ENCODE measurements around the gene MRPS11. TPM values are rescaled to one million over a fixed set of nuclear protein-coding genes. Genes with fewer than 3 reads are reported as not detected.

The MRPS11 gene
- total and polyA plus RNA-seq, 2 of the 8 experiments (the other 6 are each of a cell fraction or from before 2014, with no cell fraction given), result 41.4 to 59.2 TPM

- no peak for TF ChIP-seq PHF8 (conservative IDR thresholded peaks at IDR 0.05; ENCODE audit: low read depth, low read length)
- peak; percentile 73 for TF ChIP-seq YY1 (IDR thresholded peaks at IDR 0.05; ENCODE audit: low read depth, low read length)
- TF ChIP-seq POU5F1 (IDR thresholded peaks at IDR 0.05; ENCODE audit: low read depth, low read length), result no peak
- no peak for TF ChIP-seq CREB1 (IDR thresholded peaks at IDR 0.05)
- no peak for TF ChIP-seq JUN (IDR thresholded peaks at IDR 0.05; ENCODE audit: low read depth, low read length)
- no peak for TF ChIP-seq BCL11A (IDR thresholded peaks at IDR 0.05; ENCODE audit: low read depth in 2 of 2, low read length in 2 of 2)
- TF ChIP-seq POLR2A (IDR thresholded peaks at IDR 0.05; ENCODE audit: control extremely low read depth in 1 of 2, low read depth in 2 of 2, low read length in 2 of 2), result no peak
- no peak for TF ChIP-seq BACH1 (IDR thresholded peaks at IDR 0.05; ENCODE audit: low read length)
- peak; percentile 2 for TF ChIP-seq KDM4A (IDR thresholded peaks at IDR 0.05; ENCODE audit: low read depth, low read length, severe bottlenecking)
- peak; percentile 26 to 48 (median 47); a peak in 3 of 4 replicates for TF ChIP-seq CTCF (IDR thresholded peaks at IDR 0.05; ENCODE audit: control extremely low read depth in 1 of 3, insufficient read depth in 1 of 3, low read depth in 1 of 3, low read length in 3 of 3)
- no peak for TF ChIP-seq MAX (IDR thresholded peaks at IDR 0.05)
- TF ChIP-seq KDM1A (IDR thresholded peaks at IDR 0.05; ENCODE audit: borderline replicate concordance, low read length), result no peak
- TF ChIP-seq SAP30 (IDR thresholded peaks at IDR 0.05; ENCODE audit: insufficient read depth, insufficient replicate concordance, low read length), result peak; percentile 88
- no peak for TF ChIP-seq TEAD4 (IDR thresholded peaks at IDR 0.05; ENCODE audit: low read depth, low read length)
- 0 out of 4 replicates have a peak, but pooled peaks of 1 of the 2 experiments have one; percentile 9 for TF ChIP-seq HDAC2 (IDR thresholded peaks at IDR 0.05; ENCODE audit: borderline replicate concordance in 1 of 2, low read depth in 2 of 2, low read length in 2 of 2)
- no peak for TF ChIP-seq CEBPB (IDR thresholded peaks at IDR 0.05; ENCODE audit: low read depth, low read length)
- TF ChIP-seq ATF2 (IDR thresholded peaks at IDR 0.05; ENCODE audit: low read length), result no peak
- no peak for TF ChIP-seq BRCA1 (IDR thresholded peaks at IDR 0.05; ENCODE audit: low read depth, low read length)
- TF ChIP-seq SRF (IDR thresholded peaks at IDR 0.05; ENCODE audit: low read depth, low read length), result no peak
- TF ChIP-seq SUZ12 (IDR thresholded peaks at IDR 0.05; ENCODE audit: low read length), result no peak
- TF ChIP-seq EGR1 (IDR thresholded peaks at IDR 0.05; ENCODE audit: borderline replicate concordance, low read depth, low read length), result no peak
Observed at GRCh38 chr15:88467935-88468528, 524 bp downstream of the MRPS11 start (continued).

All from H1 (cell line).